ENCODE results near the gene RNASE2. TPM values are rescaled to one million over a fixed set of nuclear protein-coding genes. Genes with fewer than 3 reads are reported as not detected.
"Not testable (repeated sequence)": the region's sequence is repeated elsewhere in the genome, so short reads cannot be mapped to it uniquely, and the experiment has no call there.

RNASE2 gene
- total RNA-seq, 2 experiments from 2014 or later, result not detected

DNA sequence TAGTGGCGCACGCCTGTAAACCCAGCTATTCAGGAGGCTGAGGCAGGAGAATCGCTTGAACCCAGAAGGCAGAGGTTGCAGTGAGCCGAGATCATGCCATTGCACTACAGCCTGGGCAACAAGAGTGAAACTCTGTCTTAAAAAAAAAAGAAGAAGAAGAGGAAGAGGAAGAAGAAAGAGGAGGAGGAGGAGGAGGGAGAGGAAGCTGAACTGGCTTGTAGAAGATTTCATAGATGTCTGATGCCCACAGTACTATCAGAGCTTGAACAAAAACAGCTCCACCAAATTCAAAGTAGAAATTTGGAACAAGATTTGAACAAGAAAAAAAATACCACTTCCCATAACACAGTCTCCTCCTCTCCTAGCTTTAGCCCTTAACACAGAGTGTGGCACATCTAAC lies 30.4 kb downstream of the RNASE2 start:
- ChIA-PET CTCF (interaction anchor here (1.3 to 1.5 kb wide), 2 partner anchors 14 to 118 kb away, joined by 3 to 9 read pairs; no protein-coding TSS in a partner anchor), POLR2A (interaction anchor here (0.6 kb wide), 1 partner anchor 590 kb away, joined by 3 read pairs; no protein-coding TSS in a partner anchor)
- ATAC-seq; H3K4me3 Mint-ChIP-seq; H3K36me3 Mint-ChIP-seq (ENCODE audit: low read depth); H3K27ac Mint-ChIP-seq; H3K27me3 Mint-ChIP-seq (ENCODE audit: low read depth); H3K9me3 Mint-ChIP-seq (ENCODE audit: insufficient read depth); DNase-seq: not testable (repeated sequence)
- peaks cover 24% of the 10 kb centered on the region for H3K4me1 Mint-ChIP-seq (ENCODE audit: low read depth)

GRCh38 chr14:20986811-20987210 lies 31.5 kb downstream of the RNASE2 start:
- Mint-ChIP-seq H3K36me3 (ENCODE audit: low read depth) (peaks cover 13% of the 10 kb centered on the region), H3K4me1 (ENCODE audit: low read depth) (peaks cover 33% of the 10 kb centered on the region), H3K4me3 (no peak overlapping the region), H3K27ac (no peak overlapping the region), H3K27me3 (ENCODE audit: low read depth) (peaks cover 3% of the 10 kb centered on the region), H3K9me3 (ENCODE audit: insufficient read depth) (no peaks in the 10 kb centered on the region)
- CTCF ChIA-PET, result interaction anchor here (2.8 kb wide), 1 partner anchor 28 kb away, joined by 15 read pairs; no protein-coding TSS in a partner anchor
- POLR2A ChIA-PET, result no interaction called here
- ATAC-seq, result no peak
- no peak for DNase-seq

DNA sequence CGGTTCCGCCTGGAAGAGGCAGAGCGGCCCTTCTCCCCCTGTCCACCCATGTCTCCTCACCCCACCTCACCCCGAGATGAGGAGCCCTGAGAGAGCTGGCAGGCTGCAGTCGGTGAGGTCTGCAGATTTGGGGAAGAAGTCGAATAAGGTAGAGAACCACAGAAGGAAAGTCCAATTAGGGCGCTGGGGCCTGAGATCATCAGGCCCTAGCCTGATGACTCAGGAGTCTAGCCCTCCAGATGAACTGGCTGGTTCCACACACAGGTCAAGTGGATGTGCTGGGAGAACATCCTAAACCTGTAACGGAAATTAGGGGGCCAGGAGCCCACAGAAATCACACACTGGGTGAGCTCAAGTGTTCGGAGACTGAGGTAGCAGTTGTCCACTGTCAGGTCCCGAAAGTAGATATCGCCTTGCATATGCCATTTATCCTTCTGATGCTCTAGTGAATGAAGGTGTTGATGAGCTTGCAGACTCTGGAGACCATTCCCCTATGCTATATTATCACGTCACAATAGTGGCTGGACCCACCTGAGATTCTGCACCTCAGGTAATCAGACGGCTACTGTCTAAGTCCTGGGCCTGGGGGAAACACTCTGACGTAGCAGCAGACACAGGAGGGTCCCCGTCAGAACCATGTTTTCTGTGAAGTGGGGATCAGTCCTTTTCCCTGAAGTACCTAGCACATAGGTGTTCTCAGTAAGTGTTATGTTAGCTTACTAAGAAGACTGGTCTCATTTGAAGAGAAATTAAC lies 33.6 kb downstream of the RNASE2 start:
- peaks cover 26% of the 10 kb centered on the region for H3K36me3 Mint-ChIP-seq (ENCODE audit: low read depth)
- H3K4me1 Mint-ChIP-seq (ENCODE audit: low read depth), result peaks cover 41% of the 10 kb centered on the region
- POLR2A ChIA-PET, result interaction anchor here (0.6 to 1.3 kb wide), 2 partner anchors 9 to 16 kb away, joined by 4 read pairs; no protein-coding TSS in a partner anchor

DNA sequence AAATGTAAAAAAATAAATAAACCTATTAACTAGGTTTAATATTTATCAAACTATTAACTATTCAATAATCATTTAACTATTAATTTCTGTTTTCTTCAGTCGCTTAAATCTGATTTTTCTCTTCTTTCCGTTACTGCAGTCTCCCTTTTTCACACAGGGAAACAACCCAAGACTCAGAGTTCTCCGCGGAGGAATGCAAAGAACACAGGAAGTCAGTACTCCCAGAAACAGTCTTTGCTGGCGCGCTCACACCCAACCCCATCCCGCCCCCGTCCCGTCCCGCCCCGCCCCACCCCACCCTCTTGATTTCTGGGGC lies 34.1 kb downstream of the RNASE2 start:
- ChIA-PET CTCF (interaction anchor here (0.6 to 2.8 kb wide), 7 partner anchors 17 to 115 kb away, joined by 3 to 15 read pairs (median 3); no protein-coding TSS in a partner anchor), POLR2A (interaction anchor here (0.6 to 1.3 kb wide), 2 partner anchors 8 to 16 kb away, joined by 4 read pairs; no protein-coding TSS in a partner anchor)
- Mint-ChIP-seq H3K4me3 (peak overlapping the region; percentile 92), H3K9me3 (ENCODE audit: insufficient read depth) (no peaks in the 10 kb centered on the region), H3K4me1 (ENCODE audit: low read depth) (peaks cover 41% of the 10 kb centered on the region), H3K36me3 (ENCODE audit: low read depth) (peaks cover 29% of the 10 kb centered on the region), H3K27ac (peak overlapping the region; percentile 90), H3K27me3 (ENCODE audit: low read depth) (no peaks in the 10 kb centered on the region)
- DNase-seq (no peak), ATAC-seq (no peak)

More for the DNA sequence above, 33.6 kb downstream of the RNASE2 start:
- Mint-ChIP-seq H3K9me3 (ENCODE audit: insufficient read depth) (no peaks in the 10 kb centered on the region), H3K4me3 (peak overlapping the region; percentile 45), H3K27ac (peak overlapping the region; percentile 49), H3K27me3 (ENCODE audit: low read depth) (no peaks in the 10 kb centered on the region)
- CTCF ChIA-PET, result interaction anchor here (0.6 to 2.8 kb wide), 7 partner anchors 17 to 116 kb away, joined by 3 to 15 read pairs (median 3); no protein-coding TSS in a partner anchor
- DNase-seq (no peak), ATAC-seq (no peak)

GRCh38 chr14:20989787-20990600 lies 34.7 kb downstream of the RNASE2 start, which contains the start of gene METTL17:
Gene METTL17, plus strand, starts transcription at chr14:20989980. Its CDS starts 23 bp downstream, at chr14:20990003.
- Mint-ChIP-seq H3K9me3 (ENCODE audit: insufficient read depth) (no peaks in the 10 kb centered on the region), H3K4me1 (ENCODE audit: low read depth) (peaks cover 41% of the 10 kb centered on the region), H3K27me3 (ENCODE audit: low read depth) (no peaks in the 10 kb centered on the region), H3K36me3 (ENCODE audit: low read depth) (peaks cover 35% of the 10 kb centered on the region), H3K4me3 (peak within 1 kb of the TSS; percentile 92), H3K27ac (peak within 1 kb of the TSS; percentile 90)
- POLR2A ChIA-PET, result interaction anchor here (1.3 kb wide), 1 partner anchor 15 kb away, joined by 4 read pairs; no protein-coding TSS in a partner anchor
- DNase-seq (peak; percentile 94), ATAC-seq (peak; percentile 97)
- CTCF ChIA-PET, result interaction anchor here (1.0 to 3.7 kb wide), 4 partner anchors 11 to 103 kb away, joined by 3 to 16 read pairs (median 7); no protein-coding TSS in a partner anchor

DNA sequence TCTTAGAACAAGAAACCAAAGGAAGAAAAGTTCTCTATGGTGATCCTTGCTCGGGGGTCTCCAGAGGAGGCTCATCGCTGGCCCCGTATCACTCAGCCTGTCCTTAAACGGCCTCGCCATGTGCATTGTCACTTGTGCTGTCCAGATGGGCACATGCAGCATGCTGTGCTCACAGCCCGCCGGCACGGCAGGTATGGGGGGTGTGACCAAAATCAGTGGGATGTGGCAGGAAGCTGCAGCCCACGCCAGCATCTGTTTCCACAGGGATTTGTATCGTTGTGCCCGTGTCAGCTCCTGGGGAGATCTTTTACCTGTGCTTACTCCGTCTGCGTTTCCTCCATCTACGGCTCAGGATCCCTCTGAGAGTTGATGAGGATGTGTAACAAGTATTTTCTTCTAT lies 41.2 kb downstream of the RNASE2 start:
- no peaks in the 10 kb centered on the region for H3K9me3 Mint-ChIP-seq (ENCODE audit: insufficient read depth)
- H3K4me1 Mint-ChIP-seq (ENCODE audit: low read depth), result peaks cover 23% of the 10 kb centered on the region
- ChIA-PET POLR2A (no interaction called here), CTCF (interaction anchor here (1.0 to 11.9 kb wide), 3 partner anchors 9 to 43 kb away, joined by 3 to 126 read pairs (median 4); no protein-coding TSS in a partner anchor)
- H3K27me3 Mint-ChIP-seq (ENCODE audit: low read depth), result no peaks in the 10 kb centered on the region
- H3K36me3 Mint-ChIP-seq (ENCODE audit: low read depth), result peaks cover 52% of the 10 kb centered on the region
- no peak overlapping the region for H3K27ac Mint-ChIP-seq
- no peak overlapping the region for H3K4me3 Mint-ChIP-seq
- ATAC-seq, result no peak
- DNase-seq, result no peak

DNA sequence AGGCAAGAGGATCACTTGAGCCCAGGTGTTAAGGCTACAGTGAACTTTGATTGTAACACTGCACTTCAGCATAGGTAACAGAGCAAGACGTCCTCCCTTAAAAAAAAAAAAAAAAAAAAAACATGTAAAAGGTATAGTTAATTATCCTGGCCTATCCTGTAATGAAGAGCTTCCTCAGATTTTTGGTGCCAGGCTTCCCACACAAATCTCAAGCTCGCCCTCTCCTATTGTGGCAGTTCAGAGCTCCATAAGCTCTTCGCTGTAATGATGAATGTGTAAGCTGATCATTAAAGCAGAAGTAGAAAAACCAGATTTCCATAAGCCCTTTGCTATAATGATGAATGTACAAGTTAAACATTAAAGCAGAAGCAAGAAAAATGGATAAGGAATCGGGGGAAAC lies 41.8 kb downstream of the RNASE2 start:
- CTCF ChIA-PET, result interaction anchor here (1.0 to 11.9 kb wide), 5 partner anchors 8 to 108 kb away, joined by 3 to 126 read pairs (median 13); no protein-coding TSS in a partner anchor
- peaks cover 47% of the 10 kb centered on the region for H3K36me3 Mint-ChIP-seq (ENCODE audit: low read depth)
- POLR2A ChIA-PET, result no interaction called here

GRCh38 chr14:20997564-20997963 lies 42.3 kb downstream of the RNASE2 start:
- no peak for ATAC-seq
- Mint-ChIP-seq H3K9me3 (ENCODE audit: insufficient read depth) (no peaks in the 10 kb centered on the region), H3K27me3 (ENCODE audit: low read depth) (no peaks in the 10 kb centered on the region), H3K36me3 (ENCODE audit: low read depth) (peaks cover 46% of the 10 kb centered on the region), H3K27ac (no peak overlapping the region), H3K4me1 (ENCODE audit: low read depth) (peaks cover 15% of the 10 kb centered on the region), H3K4me3 (no peak overlapping the region)
- POLR2A ChIA-PET, result interaction anchor here (0.5 kb wide), 1 partner anchor 9 kb away, joined by 4 read pairs; no protein-coding TSS in a partner anchor
- CTCF ChIA-PET, result interaction anchor here (1.0 to 11.9 kb wide), 5 partner anchors 8 to 108 kb away, joined by 3 to 126 read pairs (median 13); no protein-coding TSS in a partner anchor
- no peak for DNase-seq

More for the DNA sequence above, 41.8 kb downstream of the RNASE2 start:
- Mint-ChIP-seq H3K27ac (no peak overlapping the region), H3K27me3 (ENCODE audit: low read depth) (no peaks in the 10 kb centered on the region), H3K4me1 (ENCODE audit: low read depth) (peaks cover 17% of the 10 kb centered on the region), H3K4me3 (no peak overlapping the region), H3K9me3 (ENCODE audit: insufficient read depth) (no peaks in the 10 kb centered on the region)
- DNase-seq (no peak), ATAC-seq (no peak)

DNA sequence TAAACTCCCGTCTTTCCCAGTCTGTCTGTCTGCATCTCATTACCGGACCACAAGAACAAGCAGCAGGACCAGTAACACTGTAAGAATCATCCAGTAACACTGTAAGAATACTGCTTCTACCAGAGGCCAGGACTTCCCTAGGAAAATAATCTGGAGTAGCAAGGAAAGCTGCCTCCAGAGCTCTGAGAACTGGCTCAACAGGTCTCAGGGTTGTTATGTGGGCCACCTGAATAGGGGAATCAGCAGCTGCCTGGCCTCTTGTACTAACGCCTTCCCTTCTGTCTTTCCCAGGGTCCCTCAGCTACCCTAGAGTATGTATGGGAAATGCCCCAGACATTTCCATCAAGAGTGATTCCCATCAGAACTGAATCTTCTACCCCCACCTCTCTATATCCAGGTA lies 42.9 kb downstream of the RNASE2 start:
- no peak for DNase-seq
- Mint-ChIP-seq H3K27me3 (ENCODE audit: low read depth) (no peaks in the 10 kb centered on the region), H3K36me3 (ENCODE audit: low read depth) (peaks cover 42% of the 10 kb centered on the region), H3K4me1 (ENCODE audit: low read depth) (peaks cover 13% of the 10 kb centered on the region), H3K9me3 (ENCODE audit: insufficient read depth) (no peaks in the 10 kb centered on the region), H3K27ac (peak overlapping the region; percentile 51), H3K4me3 (no peak overlapping the region)
- CTCF ChIA-PET, result interaction anchor here (1.2 to 11.9 kb wide), 4 partner anchors 17 to 107 kb away, joined by 3 to 126 read pairs (median 16); no protein-coding TSS in a partner anchor
- no peak for ATAC-seq
- POLR2A ChIA-PET, result no interaction called here

DNA sequence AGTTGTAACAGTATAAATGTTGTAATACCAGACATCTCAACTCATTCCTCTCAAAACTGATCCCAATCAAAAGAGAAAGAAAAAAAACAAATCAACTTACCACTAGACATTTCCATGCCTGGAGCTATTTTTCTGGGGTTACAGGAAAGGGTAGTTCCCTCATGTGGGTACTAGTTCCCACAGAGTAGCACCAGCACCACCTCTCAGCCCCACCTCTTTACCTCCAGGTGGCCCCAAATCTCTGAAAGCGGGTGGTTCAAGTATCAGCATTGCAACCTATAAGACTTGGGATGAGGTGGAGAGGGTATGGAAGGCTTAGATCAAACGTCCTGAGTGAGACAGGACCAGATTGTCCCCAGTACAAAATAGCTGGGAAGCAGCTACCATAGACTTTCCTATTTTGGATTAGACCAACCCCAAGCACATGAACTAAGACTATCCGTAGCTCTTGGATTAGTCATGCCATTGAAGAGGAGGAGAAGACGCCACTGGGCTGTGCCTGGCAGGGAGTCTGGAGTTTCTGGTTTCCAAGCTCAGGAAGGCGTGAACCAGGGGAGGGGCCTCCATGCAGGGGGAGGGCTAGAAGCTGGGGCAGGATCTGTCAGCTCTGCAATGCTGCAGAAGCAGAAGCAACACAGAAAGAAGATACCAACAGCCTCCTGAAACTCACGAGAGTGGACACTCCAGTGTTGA lies 43.5 kb downstream of the RNASE2 start, which contains the start of gene SLC39A2:
Gene SLC39A2, plus strand, starts transcription at position 620 of the 693 bp plus-strand sequence. CDS start 154 bp downstream, outside the sequence.
- ChIA-PET CTCF (interaction anchor here (1.2 to 11.9 kb wide), 4 partner anchors 17 to 106 kb away, joined by 3 to 126 read pairs (median 16); no protein-coding TSS in a partner anchor), POLR2A (no interaction called here)
- ATAC-seq (peak; percentile 20), DNase-seq (no peak)
- H3K4me3 Mint-ChIP-seq, result no peak within 1 kb of the TSS
- H3K27ac Mint-ChIP-seq, result peak within 1 kb of the TSS; percentile 51
- peaks cover 12% of the 10 kb centered on the region for H3K4me1 Mint-ChIP-seq (ENCODE audit: low read depth)
- peaks cover 39% of the 10 kb centered on the region for H3K36me3 Mint-ChIP-seq (ENCODE audit: low read depth)
- no peaks in the 10 kb centered on the region for H3K9me3 Mint-ChIP-seq (ENCODE audit: insufficient read depth)
- H3K27me3 Mint-ChIP-seq (ENCODE audit: low read depth), result no peaks in the 10 kb centered on the region

DNA sequence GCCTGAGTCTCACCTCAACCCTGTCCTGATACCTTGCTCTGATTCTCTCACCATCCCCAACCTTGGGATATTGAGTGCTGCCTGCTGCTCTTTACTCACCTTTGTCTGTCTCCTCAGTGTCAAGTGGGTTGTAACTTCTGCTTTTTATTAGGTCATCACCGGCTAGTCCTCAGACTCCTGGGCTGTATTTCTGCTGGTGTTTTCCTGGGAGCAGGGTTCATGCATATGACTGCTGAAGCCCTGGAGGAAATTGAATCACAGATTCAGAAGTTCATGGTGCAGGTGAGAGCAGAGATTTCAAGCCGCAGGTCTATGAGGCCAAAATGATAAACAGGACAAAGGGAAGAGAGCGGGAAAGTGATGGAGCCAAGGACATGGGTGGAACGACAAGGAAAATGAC lies 44.3 kb downstream of the RNASE2 start:
- H3K4me3 Mint-ChIP-seq, result no peak overlapping the region
- no peak for DNase-seq
- ChIA-PET CTCF (interaction anchor here (11.9 kb wide), 1 partner anchor 16 kb away, joined by 126 read pairs; no protein-coding TSS in a partner anchor), POLR2A (no interaction called here)
- no peaks in the 10 kb centered on the region for H3K9me3 Mint-ChIP-seq (ENCODE audit: insufficient read depth)
- no peaks in the 10 kb centered on the region for H3K27me3 Mint-ChIP-seq (ENCODE audit: low read depth)
- H3K27ac Mint-ChIP-seq, result no peak overlapping the region
- peaks cover 33% of the 10 kb centered on the region for H3K36me3 Mint-ChIP-seq (ENCODE audit: low read depth)
- H3K4me1 Mint-ChIP-seq (ENCODE audit: low read depth), result peaks cover 12% of the 10 kb centered on the region
- no peak for ATAC-seq

Measured in activated CD8-positive, alpha-beta T cell treated with anti-CD3 and anti-CD28 coated beads, Interleukin-2, amount 10 ng/mL, durations not matched to agents 7 days and 5 days (primary cell).